ENCODE measurements around the gene ASF1A. TPM values are rescaled to one million over a fixed set of nuclear protein-coding genes. Genes with fewer than 3 reads are reported as not detected.

Gene ASF1A
- total and polyA plus RNA-seq, 2 experiments from 2014 or later: 25.4 to 72.2 TPM

Other genes starting within 250 kb of the ASF1A start
- gene CEP85L, start 242.6 kb upstream of the ASF1A start, total RNA-seq (2014; rRNA removed; shearing (Covaris generic)): 10.1 and 13.4 TPM in 2 replicates
- gene CEP85L, start 242.6 kb upstream of the ASF1A start, polyA plus RNA-seq (2016; fragmentation: Nextera tagmentation; extraction: Ambion mirVana): 9.1 and 10.8 TPM in 2 replicates
- 16.6 and 24.8 TPM in 2 replicates for gene MCM9, start 41.0 kb downstream of the ASF1A start, total RNA-seq (2014; rRNA removed; shearing (Covaris generic))
- gene MCM9, start 41.0 kb downstream of the ASF1A start, polyA plus RNA-seq (2016; fragmentation: Nextera tagmentation; extraction: Ambion mirVana): 12.6 and 14.9 TPM in 2 replicates
- 8.3 and 18.6 TPM in 2 replicates for gene FAM184A, start 184.5 kb downstream of the ASF1A start, total RNA-seq (2014; rRNA removed; shearing (Covaris generic))
- 10.6 and 13.7 TPM in 2 replicates for gene FAM184A, start 184.5 kb downstream of the ASF1A start, polyA plus RNA-seq (2016; fragmentation: Nextera tagmentation; extraction: Ambion mirVana)